ENCODE data around the gene SH3TC2.

The SH3TC2 gene

GRCh38 chr5:149047462-149047861, 15.4 kb downstream of the SH3TC2 start:
- Histone ChIP-seq H3K4me3 (ENCODE audit: insufficient read length, low read depth) (no peak overlapping the region), H3K36me3 (ENCODE audit: insufficient read depth, insufficient read length, low read length) (peaks cover 5% of the 10 kb centered on the region)
- TF ChIP-seq SUZ12 (IDR thresholded peaks at IDR 0.05; ENCODE audit: extremely low read depth, insufficient read depth, insufficient read length), result no peak
- TF ChIP-seq ZNF274 (IDR thresholded peaks at IDR 0.05; ENCODE audit: low read depth, low read length), result no peak
- no peak for TF ChIP-seq YY1 (IDR thresholded peaks at IDR 0.05; ENCODE audit: insufficient read depth, insufficient read length)

GRCh38 chr5:149046196-149046829, 16.5 kb downstream of the SH3TC2 start:
- DNase-seq (ENCODE audit: low read depth, low spot score), result no peak

More at GRCh38 chr5:149047462-149047861, 15.4 kb downstream of the SH3TC2 start:
- DNase-seq (ENCODE audit: low read depth, low spot score), result no peak
- no peaks in the 10 kb centered on the region for H3K9me3 ChIP-seq (ENCODE audit: insufficient read depth, low read length)
- no peaks in the 10 kb centered on the region for H3K4me1 ChIP-seq (ENCODE audit: insufficient read depth, insufficient read length)
- H3K27me3 ChIP-seq (ENCODE audit: insufficient read depth, insufficient read length), result no peaks in the 10 kb centered on the region
- no peak overlapping the region for H3K9ac ChIP-seq (ENCODE audit: insufficient read length, low read depth)

GRCh38 chr5:149045089-149045460, 17.8 kb downstream of the SH3TC2 start:
- Histone ChIP-seq H3K36me3 (ENCODE audit: insufficient read depth, insufficient read length, low read length) (peaks cover 10% of the 10 kb centered on the region), H3K4me1 (ENCODE audit: insufficient read depth, insufficient read length) (no peaks in the 10 kb centered on the region), H3K27me3 (ENCODE audit: insufficient read depth, insufficient read length) (no peaks in the 10 kb centered on the region), H3K4me3 (ENCODE audit: insufficient read length, low read depth) (no peak overlapping the region), H3K9me3 (ENCODE audit: insufficient read depth, low read length) (no peaks in the 10 kb centered on the region), H3K9ac (ENCODE audit: insufficient read length, low read depth) (no peak overlapping the region)
- no peak for TF ChIP-seq SUZ12 (IDR thresholded peaks at IDR 0.05; ENCODE audit: extremely low read depth, insufficient read depth, insufficient read length)
- no peak for TF ChIP-seq ZNF274 (IDR thresholded peaks at IDR 0.05; ENCODE audit: low read depth, low read length)
- TF ChIP-seq YY1 (IDR thresholded peaks at IDR 0.05; ENCODE audit: insufficient read depth, insufficient read length), result no peak
- DNase-seq (ENCODE audit: low read depth, low spot score), result no peak

More at GRCh38 chr5:149046196-149046829, 16.5 kb downstream of the SH3TC2 start:
- H3K36me3 ChIP-seq (ENCODE audit: insufficient read depth, insufficient read length, low read length), result peaks cover 7% of the 10 kb centered on the region
- no peaks in the 10 kb centered on the region for H3K9me3 ChIP-seq (ENCODE audit: insufficient read depth, low read length)
- no peak overlapping the region for H3K4me3 ChIP-seq (ENCODE audit: insufficient read length, low read depth)
- no peaks in the 10 kb centered on the region for H3K27me3 ChIP-seq (ENCODE audit: insufficient read depth, insufficient read length)
- H3K9ac ChIP-seq (ENCODE audit: insufficient read length, low read depth), result no peak overlapping the region
- H3K4me1 ChIP-seq (ENCODE audit: insufficient read depth, insufficient read length), result no peaks in the 10 kb centered on the region
- TF ChIP-seq YY1 (IDR thresholded peaks at IDR 0.05; ENCODE audit: insufficient read depth, insufficient read length) (no peak), SUZ12 (IDR thresholded peaks at IDR 0.05; ENCODE audit: extremely low read depth, insufficient read depth, insufficient read length) (no peak), ZNF274 (IDR thresholded peaks at IDR 0.05; ENCODE audit: low read depth, low read length) (no peak)

GRCh38 chr5:149044453-149045088, 18.3 kb downstream of the SH3TC2 start:
- H3K4me1 ChIP-seq (ENCODE audit: insufficient read depth, insufficient read length), result no peaks in the 10 kb centered on the region
- peaks cover 7% of the 10 kb centered on the region for H3K36me3 ChIP-seq (ENCODE audit: insufficient read depth, insufficient read length, low read length)
- TF ChIP-seq YY1 (IDR thresholded peaks at IDR 0.05; ENCODE audit: insufficient read depth, insufficient read length) (no peak), SUZ12 (IDR thresholded peaks at IDR 0.05; ENCODE audit: extremely low read depth, insufficient read depth, insufficient read length) (no peak), ZNF274 (IDR thresholded peaks at IDR 0.05; ENCODE audit: low read depth, low read length) (no peak)
- H3K27me3 ChIP-seq (ENCODE audit: insufficient read depth, insufficient read length), result no peaks in the 10 kb centered on the region
- DNase-seq (ENCODE audit: low read depth, low spot score), result no peak
- H3K4me3 ChIP-seq (ENCODE audit: insufficient read length, low read depth), result no peak overlapping the region
- H3K9ac ChIP-seq (ENCODE audit: insufficient read length, low read depth), result no peak overlapping the region
- H3K9me3 ChIP-seq (ENCODE audit: insufficient read depth, low read length), result no peaks in the 10 kb centered on the region

GRCh38 chr5:149043641-149044040, 19.2 kb downstream of the SH3TC2 start:
- TF ChIP-seq YY1 (IDR thresholded peaks at IDR 0.05; ENCODE audit: insufficient read depth, insufficient read length), result no peak
- TF ChIP-seq ZNF274 (IDR thresholded peaks at IDR 0.05; ENCODE audit: low read depth, low read length), result no peak
- no peak overlapping the region for H3K9ac ChIP-seq (ENCODE audit: insufficient read length, low read depth)
- H3K4me1 ChIP-seq (ENCODE audit: insufficient read depth, insufficient read length), result no peaks in the 10 kb centered on the region

GRCh38 chr5:149042865-149043264, 20.0 kb downstream of the SH3TC2 start:
- no peak for DNase-seq (ENCODE audit: low read depth, low spot score)
- Histone ChIP-seq H3K36me3 (ENCODE audit: insufficient read depth, insufficient read length, low read length) (peaks cover 7% of the 10 kb centered on the region), H3K9me3 (ENCODE audit: insufficient read depth, low read length) (no peaks in the 10 kb centered on the region), H3K9ac (ENCODE audit: insufficient read length, low read depth) (no peak overlapping the region), H3K4me3 (ENCODE audit: insufficient read length, low read depth) (no peak overlapping the region), H3K27me3 (ENCODE audit: insufficient read depth, insufficient read length) (no peaks in the 10 kb centered on the region), H3K4me1 (ENCODE audit: insufficient read depth, insufficient read length) (no peaks in the 10 kb centered on the region)
- TF ChIP-seq YY1 (IDR thresholded peaks at IDR 0.05; ENCODE audit: insufficient read depth, insufficient read length) (no peak), ZNF274 (IDR thresholded peaks at IDR 0.05; ENCODE audit: low read depth, low read length) (no peak), SUZ12 (IDR thresholded peaks at IDR 0.05; ENCODE audit: extremely low read depth, insufficient read depth, insufficient read length) (no peak)

More at GRCh38 chr5:149043641-149044040, 19.2 kb downstream of the SH3TC2 start:
- Histone ChIP-seq H3K9me3 (ENCODE audit: insufficient read depth, low read length) (no peaks in the 10 kb centered on the region), H3K36me3 (ENCODE audit: insufficient read depth, insufficient read length, low read length) (peaks cover 7% of the 10 kb centered on the region), H3K27me3 (ENCODE audit: insufficient read depth, insufficient read length) (no peaks in the 10 kb centered on the region), H3K4me3 (ENCODE audit: insufficient read length, low read depth) (no peak overlapping the region)
- DNase-seq (ENCODE audit: low read depth, low spot score), result no peak

- H3K9me3 ChIP-seq (ENCODE audit: insufficient read depth, low read length), result no peaks in the 10 kb centered on the region
- no peaks in the 10 kb centered on the region for H3K27me3 ChIP-seq (ENCODE audit: insufficient read depth, insufficient read length)
- H3K4me1 ChIP-seq (ENCODE audit: insufficient read depth, insufficient read length), result no peaks in the 10 kb centered on the region
- DNase-seq (ENCODE audit: low read depth, low spot score), result no peak
- TF ChIP-seq ZNF274 (IDR thresholded peaks at IDR 0.05; ENCODE audit: low read depth, low read length) (no peak), SUZ12 (IDR thresholded peaks at IDR 0.05; ENCODE audit: extremely low read depth, insufficient read depth, insufficient read length) (no peak), YY1 (IDR thresholded peaks at IDR 0.05; ENCODE audit: insufficient read depth, insufficient read length) (no peak)
- no peak overlapping the region for H3K4me3 ChIP-seq (ENCODE audit: insufficient read length, low read depth)
- peaks cover 13% of the 10 kb centered on the region for H3K36me3 ChIP-seq (ENCODE audit: insufficient read depth, insufficient read length, low read length)
- H3K9ac ChIP-seq (ENCODE audit: insufficient read length, low read depth), result no peak overlapping the region
These were observed 21.6 kb downstream of the SH3TC2 start for GRCh38 chr5:149041242-149041641.

All from NT2/D1 (cell line).